ENCODE data around the gene GSTK1.

DNA sequence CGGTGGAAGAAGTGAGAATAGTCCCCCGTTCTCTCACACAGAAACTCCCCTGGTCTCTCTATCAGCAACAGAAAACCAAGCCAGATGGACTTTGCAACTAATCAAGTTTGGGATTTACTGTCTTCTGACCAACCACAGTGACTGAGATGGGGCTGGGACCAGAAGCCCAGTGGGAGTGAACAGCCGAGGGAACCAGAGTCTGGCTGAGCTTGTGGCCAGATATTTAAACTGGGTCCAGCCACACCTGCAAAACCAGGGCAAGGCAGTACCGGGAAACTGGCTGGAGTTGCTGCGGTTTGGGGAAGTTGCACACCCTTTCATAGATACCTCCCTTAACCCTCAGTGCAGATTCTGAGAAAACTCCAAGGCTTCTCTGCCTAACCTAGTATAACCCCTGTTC lies 6.0 kb downstream of the GSTK1 start:
- TF ChIP-seq, protein P1, sequence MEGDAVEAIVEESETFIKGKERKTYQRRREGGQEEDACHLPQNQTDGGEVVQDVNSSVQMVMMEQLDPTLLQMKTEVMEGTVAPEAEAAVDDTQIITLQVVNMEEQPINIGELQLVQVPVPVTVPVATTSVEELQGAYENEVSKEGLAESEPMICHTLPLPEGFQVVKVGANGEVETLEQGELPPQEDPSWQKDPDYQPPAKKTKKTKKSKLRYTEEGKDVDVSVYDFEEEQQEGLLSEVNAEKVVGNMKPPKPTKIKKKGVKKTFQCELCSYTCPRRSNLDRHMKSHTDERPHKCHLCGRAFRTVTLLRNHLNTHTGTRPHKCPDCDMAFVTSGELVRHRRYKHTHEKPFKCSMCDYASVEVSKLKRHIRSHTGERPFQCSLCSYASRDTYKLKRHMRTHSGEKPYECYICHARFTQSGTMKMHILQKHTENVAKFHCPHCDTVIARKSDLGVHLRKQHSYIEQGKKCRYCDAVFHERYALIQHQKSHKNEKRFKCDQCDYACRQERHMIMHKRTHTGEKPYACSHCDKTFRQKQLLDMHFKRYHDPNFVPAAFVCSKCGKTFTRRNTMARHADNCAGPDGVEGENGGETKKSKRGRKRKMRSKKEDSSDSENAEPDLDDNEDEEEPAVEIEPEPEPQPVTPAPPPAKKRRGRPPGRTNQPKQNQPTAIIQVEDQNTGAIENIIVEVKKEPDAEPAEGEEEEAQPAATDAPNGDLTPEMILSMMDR (IDR thresholded peaks at IDR 0.05), result no peak
- TF ChIP-seq POLR2AphosphoS5 (IDR thresholded peaks at IDR 0.05) (no peak), POLR2A (IDR thresholded peaks at IDR 0.05) (no peak), EP300 (IDR thresholded peaks at IDR 0.05) (no peak)
